Measurements from ENCODE around the gene VAV2.
"Not testable (repeated sequence)": the region's sequence is repeated elsewhere in the genome, so short reads cannot be mapped to it uniquely, and the experiment has no call there.

The VAV2 gene

GRCh38 chr9:133906218-133906617 lies 85.9 kb downstream of the VAV2 start:
- ChIA-PET POLR2A (ENCODE audit: low non-redundant PET) (no interaction called here), CTCF (no interaction called here)
- H3K27ac ChIP-seq = peak overlapping the region; percentile 95
- no peak for DNase-seq (ENCODE audit: low spot score)
- no peak for TF ChIP-seq CTCF (conservative IDR thresholded peaks at IDR 0.05; ENCODE audit: low read depth)

- DNase-seq (ENCODE audit: low spot score) = no peak
- peak overlapping the region; percentile 95 for H3K27ac ChIP-seq
- ChIA-PET CTCF (no interaction called here), POLR2A (ENCODE audit: low non-redundant PET) (interaction anchor here (0.6 kb wide), 1 partner anchor 1891 kb away, joined by 5 read pairs; no protein-coding TSS in a partner anchor)
- no peak for TF ChIP-seq CTCF (conservative IDR thresholded peaks at IDR 0.05; ENCODE audit: low read depth)
These were observed 86.6 kb downstream of the VAV2 start for GRCh38 chr9:133905493-133905892.

GRCh38 chr9:133904346-133905090 lies 87.6 kb downstream of the VAV2 start:
- POLR2A ChIA-PET (ENCODE audit: low non-redundant PET) = interaction anchor here (0.7 kb wide), 1 partner anchor 44 kb away, joined by 3 read pairs; no protein-coding TSS in a partner anchor
- no peak for TF ChIP-seq CTCF (conservative IDR thresholded peaks at IDR 0.05; ENCODE audit: low read depth)
- CTCF ChIA-PET = no interaction called here
- peak overlapping the region; percentile 95 for H3K27ac ChIP-seq
- DNase-seq (ENCODE audit: low spot score) = no peak

- POLR2A ChIA-PET (ENCODE audit: low non-redundant PET) = no interaction called here
- peak overlapping the region; percentile 95 for H3K27ac ChIP-seq
- no peak for DNase-seq (ENCODE audit: low spot score)
- CTCF ChIA-PET = no interaction called here
- no peak for TF ChIP-seq CTCF (conservative IDR thresholded peaks at IDR 0.05; ENCODE audit: low read depth)
These were observed 90.8 kb downstream of the VAV2 start for GRCh38 chr9:133901184-133901835.

- no peak for DNase-seq (ENCODE audit: low spot score)
- ChIA-PET CTCF (no interaction called here), POLR2A (ENCODE audit: low non-redundant PET) (no interaction called here)
- peak overlapping the region; percentile 95 for H3K27ac ChIP-seq
- no peak for TF ChIP-seq CTCF (conservative IDR thresholded peaks at IDR 0.05; ENCODE audit: low read depth)
These were observed 94.4 kb downstream of the VAV2 start for GRCh38 chr9:133897675-133898074.

- POLR2A ChIA-PET (ENCODE audit: low non-redundant PET); DNase-seq (ENCODE audit: low spot score); CTCF ChIA-PET: not testable (repeated sequence)
- H3K27ac ChIP-seq = peak overlapping the region; percentile 95
These were observed 96.1 kb downstream of the VAV2 start for GRCh38 chr9:133896007-133896406.

- no peak for TF ChIP-seq CTCF (conservative IDR thresholded peaks at IDR 0.05; ENCODE audit: low read depth)
- DNase-seq (ENCODE audit: low spot score) = no peak
- POLR2A ChIA-PET (ENCODE audit: low non-redundant PET) = no interaction called here
- CTCF ChIA-PET = no interaction called here
- H3K27ac ChIP-seq = peak overlapping the region; percentile 66
These were observed 96.8 kb downstream of the VAV2 start for GRCh38 chr9:133895335-133895734.

All from RWPE1 (cell line).